ENCODE measurements around the gene NPHP1.
A peak's percentile ranks its signal among the peaks of the same experiment; 100 is the strongest.
"Not testable (repeated sequence)": the region's sequence is repeated elsewhere in the genome, so short reads cannot be mapped to it uniquely, and the experiment has no call there.

Gene NPHP1

GRCh38 chr2:110204408-110205385, at the start of gene NPHP1:
Gene NPHP1, minus strand, starts transcription at chr2:110205013. Its CDS starts 45 bp downstream, at chr2:110204968.
- DNase-seq (ENCODE audit: low read depth) = peak; percentile 61

- not testable (repeated sequence) for DNase-seq (ENCODE audit: low read depth)
These were observed 43.4 kb upstream of the NPHP1 start for GRCh38 chr2:110248081-110248795.

GRCh38 chr2:110245488-110246435, 40.9 kb upstream of the NPHP1 start:
- not testable (repeated sequence) for DNase-seq (ENCODE audit: low read depth)

- not testable (repeated sequence) for DNase-seq (ENCODE audit: low read depth)
These were observed 38.5 kb upstream of the NPHP1 start for GRCh38 chr2:110243283-110243682.

- DNase-seq (ENCODE audit: low read depth) = not testable (repeated sequence)
These were observed 29.7 kb upstream of the NPHP1 start for GRCh38 chr2:110234514-110234913.

- not testable (repeated sequence) for DNase-seq (ENCODE audit: low read depth)
These were observed 25.1 kb upstream of the NPHP1 start for GRCh38 chr2:110229886-110230285.

GRCh38 chr2:110222626-110223025, 17.8 kb upstream of the NPHP1 start:
- DNase-seq (ENCODE audit: low read depth) = not testable (repeated sequence)

- no peak for DNase-seq (ENCODE audit: low read depth)
These were observed 17.1 kb upstream of the NPHP1 start for GRCh38 chr2:110221938-110222337.

- no peak for DNase-seq (ENCODE audit: low read depth)
These were observed 15.4 kb upstream of the NPHP1 start for GRCh38 chr2:110220190-110220564.

GRCh38 chr2:110219496-110220189, 14.8 kb upstream of the NPHP1 start:
- DNase-seq (ENCODE audit: low read depth) = no peak

GRCh38 chr2:110218889-110219288, 14.1 kb upstream of the NPHP1 start:
- not testable (repeated sequence) for DNase-seq (ENCODE audit: low read depth)

- no peak for DNase-seq (ENCODE audit: low read depth)
These were observed 12.0 kb upstream of the NPHP1 start for GRCh38 chr2:110216803-110217202.

GRCh38 chr2:110216199-110216598, 11.4 kb upstream of the NPHP1 start:
- DNase-seq (ENCODE audit: low read depth) = no peak

- DNase-seq (ENCODE audit: low read depth) = no peak
These were observed 10.8 kb upstream of the NPHP1 start for GRCh38 chr2:110215566-110216158.

- DNase-seq (ENCODE audit: low read depth) = no peak
These were observed 10.3 kb upstream of the NPHP1 start for GRCh38 chr2:110215091-110215490.

GRCh38 chr2:110213522-110213921, 8.7 kb upstream of the NPHP1 start:
- not testable (repeated sequence) for DNase-seq (ENCODE audit: low read depth)

GRCh38 chr2:110211938-110212858, 7.4 kb upstream of the NPHP1 start, which contains the start of gene MTLN:
Gene MTLN, minus strand, starts transcription at chr2:110212547. Its CDS starts 22 bp downstream, at chr2:110212525.
- peak; percentile 16 for DNase-seq (ENCODE audit: low read depth)

- DNase-seq (ENCODE audit: low read depth) = no peak
These were observed 1.0 kb upstream of the NPHP1 start for GRCh38 chr2:110205660-110206455.

- no peak for DNase-seq (ENCODE audit: low read depth)
These were observed 6.8 kb downstream of the NPHP1 start for GRCh38 chr2:110198016-110198415.
